ENCODE measurements around the gene CYP4F22. TPM values are rescaled to one million over a fixed set of nuclear protein-coding genes. Genes with fewer than 3 reads are reported as not detected.
A peak's percentile ranks its signal among the peaks of the same experiment; 100 is the strongest.

Gene CYP4F22
- total RNA-seq, 4 donors from 2014 or later: 65.3 to 119 (median 96.1) TPM

DNA sequence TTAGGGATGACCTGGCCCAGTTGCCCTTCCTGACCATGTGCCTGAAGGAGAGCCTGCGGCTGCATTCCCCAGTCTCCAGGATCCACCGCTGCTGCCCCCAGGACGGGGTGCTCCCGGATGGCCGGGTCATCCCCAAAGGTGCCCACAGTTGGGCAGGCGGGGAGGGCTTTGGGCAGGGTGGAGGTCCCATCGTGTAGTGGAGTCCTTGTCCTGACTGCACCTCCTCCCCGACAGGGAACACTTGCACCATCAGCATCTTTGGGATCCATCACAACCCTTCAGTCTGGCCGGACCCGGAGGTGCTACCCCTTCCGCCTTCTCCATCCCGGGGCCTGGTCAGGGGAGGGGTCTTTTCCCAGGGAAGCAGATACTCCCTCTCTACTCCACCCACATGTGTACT, 75.0 kb downstream of the CYP4F22 start:
- peak in 1 of 2 donors; percentile 79 for DNase-seq (ENCODE audit: low spot score in 2 of 2)
- WGBS, 2 donors: 79 to 80% methylated on average over 10 of the region's 12 CpGs
- TF ChIP-seq POLR2A (IDR thresholded peaks at IDR 0.05) (no peak), CTCF (IDR thresholded peaks at IDR 0.05) (no peak)
- H3K4me3 ChIP-seq (ENCODE audit: low read depth, poor library complexity, severe bottlenecking): no peak overlapping the region
- intact Hi-C loops (cut with DNase I; ENCODE audit: low total_unique reads): no loop called here

DNA sequence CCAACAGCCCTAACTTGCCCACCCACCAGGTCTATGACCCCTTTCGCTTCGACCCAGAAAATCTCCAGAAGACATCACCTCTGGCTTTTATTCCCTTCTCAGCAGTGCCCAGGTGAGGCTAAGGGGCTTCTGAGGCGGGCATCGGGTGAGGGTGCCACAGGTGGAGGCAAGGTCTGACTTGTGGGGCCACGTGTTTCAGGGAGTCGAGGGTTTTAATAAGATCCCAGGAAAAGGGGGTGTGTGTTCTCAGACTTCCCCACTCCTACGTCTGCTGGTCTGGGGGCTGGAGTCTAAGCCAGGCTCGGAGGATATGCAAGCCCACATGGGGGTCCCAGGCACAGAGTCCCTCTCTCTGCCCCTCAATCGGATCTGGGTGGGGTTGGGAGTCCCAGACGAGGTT, 75.8 kb downstream of the CYP4F22 start:
- no peak overlapping the region for H3K4me3 ChIP-seq (ENCODE audit: low read depth, poor library complexity, severe bottlenecking)
- peak in 1 of 2 donors; percentile 28 for DNase-seq (ENCODE audit: low spot score in 2 of 2)
- intact Hi-C loops (cut with DNase I; ENCODE audit: low total_unique reads): no loop called here
- no peak for TF ChIP-seq CTCF (IDR thresholded peaks at IDR 0.05)
- WGBS, 2 donors: 35 to 49% methylated on average over 8 of the region's 10 CpGs

DNA sequence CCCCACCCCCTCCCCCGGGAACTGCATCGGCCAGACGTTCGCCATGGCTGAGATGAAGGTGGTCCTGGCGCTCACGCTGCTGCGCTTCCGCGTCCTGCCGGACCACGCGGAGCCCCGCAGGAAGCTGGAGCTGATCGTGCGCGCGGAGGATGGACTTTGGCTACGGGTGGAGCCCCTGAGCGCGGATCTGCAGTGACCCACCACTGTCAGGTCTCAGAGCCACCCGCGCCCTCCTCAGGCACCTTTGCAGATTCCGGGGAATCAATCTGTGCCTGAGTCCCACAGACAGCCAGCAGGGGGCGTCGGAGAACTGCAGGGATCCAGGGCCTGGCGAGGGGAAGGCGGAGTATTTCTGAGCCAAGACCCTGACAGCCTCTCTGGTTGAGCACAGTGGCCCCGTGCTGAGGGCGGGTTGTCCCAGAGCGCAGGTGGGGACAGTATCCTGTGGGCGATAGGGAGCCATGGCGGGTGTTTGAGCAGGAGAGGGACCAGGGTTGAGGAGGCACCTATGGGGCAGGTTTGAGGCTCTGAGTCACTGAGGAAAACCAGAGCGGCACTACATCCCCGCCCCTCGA, 76.3 kb downstream of the CYP4F22 start:
- peak; percentile 65 to 95 for DNase-seq (ENCODE audit: low spot score in 2 of 2)
- H3K4me3 ChIP-seq (ENCODE audit: low read depth, poor library complexity, severe bottlenecking): no peak overlapping the region
- WGBS, 2 donors: 7% methylated on average over 23 to 34 of the region's 35 CpGs
- TF ChIP-seq POLR2A (IDR thresholded peaks at IDR 0.05) (no peak), CTCF (IDR thresholded peaks at IDR 0.05) (peak in 1 of 3 donors; percentile 56)
- intact Hi-C loops (cut with DNase I; ENCODE audit: low total_unique reads): no loop called here

DNA sequence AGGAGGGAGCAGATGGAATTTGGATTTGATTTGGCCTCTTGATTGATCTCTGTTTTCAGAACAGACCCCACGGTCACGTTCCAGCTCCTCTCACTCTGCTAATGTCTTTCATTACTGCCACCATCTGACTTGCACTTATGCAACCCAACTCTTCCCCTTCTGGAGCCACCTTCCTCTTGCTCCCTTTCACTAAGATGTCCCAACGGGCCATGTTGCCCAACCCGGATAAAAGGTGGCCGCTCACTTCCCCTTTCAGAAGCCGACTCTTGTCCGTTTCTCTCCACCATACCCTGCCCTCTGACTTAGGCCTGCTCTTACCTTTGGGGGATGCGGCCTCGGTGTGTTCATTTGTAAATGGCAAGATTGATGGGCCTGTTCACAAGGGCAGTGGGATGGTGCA, 79.3 kb downstream of the CYP4F22 start:
- intact Hi-C loops (cut with DNase I; ENCODE audit: low total_unique reads): no loop called here
- TF ChIP-seq CTCF (IDR thresholded peaks at IDR 0.05): no peak
- TF ChIP-seq POLR2A (IDR thresholded peaks at IDR 0.05): no peak
- H3K4me3 ChIP-seq (ENCODE audit: low read depth, poor library complexity, severe bottlenecking): no peak overlapping the region
- peak; percentile 26 to 84 for DNase-seq (ENCODE audit: low spot score in 2 of 2)
- 70 to 84% methylated on average over 9 of the region's 9 CpGs for WGBS, 2 donors

- WGBS, 2 donors: 38 to 50% methylated on average over 1 of the region's 1 CpG
- intact Hi-C loops (cut with DNase I; ENCODE audit: low total_unique reads): no loop called here
- no peak for TF ChIP-seq CTCF (IDR thresholded peaks at IDR 0.05)
- TF ChIP-seq POLR2A (IDR thresholded peaks at IDR 0.05): no peak
- no peak for DNase-seq (ENCODE audit: low spot score in 2 of 2)
- no peak overlapping the region for H3K4me3 ChIP-seq (ENCODE audit: low read depth, poor library complexity, severe bottlenecking)
These were observed 79.9 kb downstream of the CYP4F22 start for GRCh38 chr19:15588265-15588664.
